Measurements from ENCODE around the gene LIPC. TPM values are rescaled to one million over a fixed set of nuclear protein-coding genes. Genes with fewer than 3 reads are reported as not detected.

LIPC gene
- total RNA-seq, 2 experiments from 2014 or later = 0.61 to 1.2 TPM

GRCh38 chr15:58556028-58556361, 124.2 kb downstream of the LIPC start:
- no peaks in the 10 kb centered on the region for H3K9me3 Mint-ChIP-seq
- TF ChIP-seq CTCF (IDR thresholded peaks at IDR 0.05) = no peak
- CTCF ChIA-PET = no interaction called here
- no peak overlapping the region for H3K27ac Mint-ChIP-seq
- Histone ChIP-seq H3K9me3 (ENCODE audit: control insufficient read depth in 1 of 2, insufficient read depth in 1 of 2, low read length in 2 of 2) (no peaks in the 10 kb centered on the region), H3K27ac (ENCODE audit: low read depth in 1 of 2, low read length in 2 of 2) (no peak overlapping the region), H3K4me1 (ENCODE audit: insufficient read depth, low read length) (peaks cover 13% of the 10 kb centered on the region), H3K27me3 (ENCODE audit: control insufficient read depth in 1 of 2, insufficient read depth in 2 of 2, low read length in 2 of 2) (no peaks in the 10 kb centered on the region), H3K4me3 (ENCODE audit: low read length) (no peak overlapping the region), H3K36me3 (ENCODE audit: insufficient read depth, low read length) (no peaks in the 10 kb centered on the region)
- no peak overlapping the region for H3K4me3 Mint-ChIP-seq
- DNase-seq (no peak), ATAC-seq (ENCODE audit: poor library complexity) (no peak)
- no peaks in the 10 kb centered on the region for H3K27me3 Mint-ChIP-seq
- intact Hi-C loops (cut with DNase I, micrococcal nuclease) = no loop called here
- H3K36me3 Mint-ChIP-seq (ENCODE audit: low read depth) = no peaks in the 10 kb centered on the region
- POLR2A ChIA-PET = no interaction called here
- H3K4me1 Mint-ChIP-seq (ENCODE audit: low read depth) = peaks cover 13% of the 10 kb centered on the region

- CTCF ChIA-PET = no interaction called here
- H3K4me3 Mint-ChIP-seq = no peak overlapping the region
- H3K27me3 Mint-ChIP-seq = no peaks in the 10 kb centered on the region
- POLR2A ChIA-PET = no interaction called here
- no peaks in the 10 kb centered on the region for H3K9me3 Mint-ChIP-seq
- no peak for TF ChIP-seq CTCF (IDR thresholded peaks at IDR 0.05)
- Histone ChIP-seq H3K27ac (ENCODE audit: low read depth in 1 of 2, low read length in 2 of 2) (no peak overlapping the region), H3K27me3 (ENCODE audit: control insufficient read depth in 1 of 2, insufficient read depth in 2 of 2, low read length in 2 of 2) (no peaks in the 10 kb centered on the region), H3K36me3 (ENCODE audit: insufficient read depth, low read length) (no peaks in the 10 kb centered on the region), H3K9me3 (ENCODE audit: control insufficient read depth in 1 of 2, insufficient read depth in 1 of 2, low read length in 2 of 2) (no peaks in the 10 kb centered on the region), H3K4me1 (ENCODE audit: insufficient read depth, low read length) (peaks cover 7% of the 10 kb centered on the region), H3K4me3 (ENCODE audit: low read length) (no peak overlapping the region)
- DNase-seq (no peak), ATAC-seq (ENCODE audit: poor library complexity) (no peak)
- H3K27ac Mint-ChIP-seq = no peak overlapping the region
- intact Hi-C loops (cut with DNase I, micrococcal nuclease) = no loop called here
- H3K4me1 Mint-ChIP-seq (ENCODE audit: low read depth) = peaks cover 7% of the 10 kb centered on the region
- H3K36me3 Mint-ChIP-seq (ENCODE audit: low read depth) = no peaks in the 10 kb centered on the region
Observed at GRCh38 chr15:58556541-58556940, 124.8 kb downstream of the LIPC start.

DNA sequence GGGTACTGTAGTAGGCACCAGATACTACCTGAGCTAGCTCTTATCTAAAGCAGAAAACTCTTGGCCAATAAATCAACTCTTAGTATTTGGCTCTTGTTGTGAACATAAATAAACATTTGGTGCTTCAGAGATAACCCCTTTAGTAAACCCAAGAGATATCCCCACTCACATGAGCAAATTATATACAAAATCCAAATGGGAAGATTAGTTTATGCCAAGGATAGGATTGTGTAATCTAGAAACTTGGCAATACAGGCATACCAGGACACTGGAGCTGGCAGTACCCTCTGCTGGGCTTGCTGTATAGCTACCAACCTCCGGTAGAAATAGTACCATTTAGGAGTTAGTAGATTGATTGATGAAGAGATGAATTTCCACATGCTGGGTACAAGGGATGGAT, 127.0 kb downstream of the LIPC start:
- Mint-ChIP-seq H3K4me3 (no peak overlapping the region), H3K4me1 (ENCODE audit: low read depth) (no peaks in the 10 kb centered on the region), H3K36me3 (ENCODE audit: low read depth) (no peaks in the 10 kb centered on the region), H3K9me3 (no peaks in the 10 kb centered on the region), H3K27me3 (no peaks in the 10 kb centered on the region), H3K27ac (no peak overlapping the region)
- DNase-seq = no peak
- intact Hi-C loops (cut with DNase I, micrococcal nuclease) = no loop called here
- H3K27ac ChIP-seq (ENCODE audit: low read depth in 1 of 2, low read length in 2 of 2) = no peak overlapping the region
- no peak for TF ChIP-seq CTCF (IDR thresholded peaks at IDR 0.05)
- CTCF ChIA-PET = no interaction called here
- no peaks in the 10 kb centered on the region for H3K36me3 ChIP-seq (ENCODE audit: insufficient read depth, low read length)
- POLR2A ChIA-PET = no interaction called here
- H3K4me1 ChIP-seq (ENCODE audit: insufficient read depth, low read length) = no peaks in the 10 kb centered on the region
- no peaks in the 10 kb centered on the region for H3K27me3 ChIP-seq (ENCODE audit: control insufficient read depth in 1 of 2, insufficient read depth in 2 of 2, low read length in 2 of 2)
- no peak overlapping the region for H3K4me3 ChIP-seq (ENCODE audit: low read length)
- ATAC-seq (ENCODE audit: poor library complexity) = no peak
- no peaks in the 10 kb centered on the region for H3K9me3 ChIP-seq (ENCODE audit: control insufficient read depth in 1 of 2, insufficient read depth in 1 of 2, low read length in 2 of 2)
